B cell (primary cell): Measurements from ENCODE around the gene C15orf62. TPM values are rescaled to one million over a fixed set of nuclear protein-coding genes. Genes with fewer than 3 reads are reported as not detected.

Source experiments
- ATAC-seq: fragments of 200-7000 bp; cut with Tn5 transposase; one replicate; pipeline ENCODE4 v1.10.0; 2021; ENCODE audit warnings: low read depth, mild to moderate bottlenecking, moderate number of reproducible peaks, moderate library complexity
- CTCF ChIA-PET: fragments of 350-600 bp; sonication (Branson Sonifier 250); formaldehyde crosslinking; loops from one replicate; lab custom pipeline; 2021; ENCODE audit warnings: antibody characterized with exemption, inconsistent platforms; lab: Charles Lee
- POLR2A ChIA-PET: fragments of 350-600 bp; sonication (Branson Sonifier 250); formaldehyde crosslinking; loops from one replicate; lab custom pipeline; 2021; ENCODE audit warnings: antibody characterized with exemption; lab: Charles Lee
- DNase-seq: peaks from one replicate; pipeline ENCODE4 v3.0.0; 2013
- H2AFZ ChIP-seq: 2 replicates; pipeline ENCODE4 v1.6.1; 2012; ENCODE audit warnings: mild to moderate bottlenecking, low read depth, low read length; ENCODE audit not compliant: insufficient read depth, poor library complexity, severe bottlenecking
- H3K27ac ChIP-seq, 2 donors: 1 replicate in 1 of 2; 2 replicates in 1 of 2; pipeline ENCODE4 v1.5.1; 2012 to 2013; ENCODE audit warnings: low read length in 2 of 2, mild to moderate bottlenecking in 2 of 2, moderate library complexity in 1 of 2
- H3K27me3 ChIP-seq, 4 experiments: fragments of 200-600 bp in 1 of 4; sonication (generic) in 1 of 4; replicated peaks in 1 of 4; 1 replicate in 2 of 4; 2 replicates in 2 of 4; pipeline versions ENCODE4 v1.6.1 to v1.7.0; 2013 to 2016; ENCODE audit warnings: low read length in 3 of 4, mild to moderate bottlenecking in 2 of 4, mixed read lengths in 1 of 4, moderate library complexity in 1 of 4; ENCODE audit not compliant: insufficient read depth in 4 of 4, control insufficient read depth in 3 of 4; ENCODE audit errors: control extremely low read depth in 1 of 4
- H3K36me3 ChIP-seq, 2 experiments: replicated peaks in 1 of 2; 1 replicate in 1 of 2; 2 replicates in 1 of 2; pipeline versions ENCODE4 v1.6.1 to v1.7.1; 2013; ENCODE audit warnings: low read length in 1 of 2; ENCODE audit not compliant: insufficient read depth in 2 of 2, control insufficient read depth in 1 of 2; ENCODE audit errors: control extremely low read depth in 1 of 2, extremely low read depth in 1 of 2
- H3K4me1 ChIP-seq, 2 donors: fragments of 200-600 bp in 1 of 2; sonication (generic) in 1 of 2; 1 replicate in 1 of 2; 2 replicates in 1 of 2; pipeline versions ENCODE4 v1.5.1 to v1.6.1; 2013 to 2017; ENCODE audit warnings: low read length in 2 of 2; ENCODE audit not compliant: control insufficient read depth in 2 of 2, insufficient read depth in 2 of 2
- H3K4me2 ChIP-seq: replicated peaks from 2 replicates; pipeline ENCODE3; 2012; ENCODE audit warnings: mild to moderate bottlenecking, low read depth, low read length; ENCODE audit not compliant: poor library complexity, severe bottlenecking
- H3K4me3 ChIP-seq, 5 experiments: fragments of 200-600 bp in 1 of 5; sonication (generic) in 1 of 5; 1 replicate in 3 of 5; 2 replicates in 2 of 5; pipeline versions ENCODE4 v1.5.1 to v1.7.0; 2011 to 2016; ENCODE audit warnings: low read length in 4 of 5, mild to moderate bottlenecking in 4 of 5, low read depth in 2 of 5, control low read depth in 1 of 5, moderate library complexity in 1 of 5; ENCODE audit not compliant: insufficient read depth in 1 of 5; ENCODE audit errors: control extremely low read depth in 1 of 5, extremely low read depth in 1 of 5
- H3K79me2 ChIP-seq: fragments of 200-600 bp; sonication (generic); one replicate; pipeline ENCODE4 v1.6.0; 2016; ENCODE audit warnings: low read length; ENCODE audit not compliant: control insufficient read depth, insufficient read depth
- H3K9ac ChIP-seq: fragments of 200-600 bp; sonication (generic); 2 replicates; pipeline ENCODE4 v1.6.1; 2017; ENCODE audit warnings: mild to moderate bottlenecking, low read length, moderate library complexity
- H3K9me3 ChIP-seq, 3 donors: one replicate each; pipeline versions ENCODE4 v1.6.1 to v1.7.1; 2013; ENCODE audit warnings: low read length in 2 of 3; ENCODE audit not compliant: control insufficient read depth in 2 of 3, insufficient read depth in 1 of 3; ENCODE audit errors: control extremely low read depth in 1 of 3
- H4K20me1 ChIP-seq: 2 replicates; pipeline ENCODE4 v1.6.0; 2012; ENCODE audit warnings: mild to moderate bottlenecking, low read length; ENCODE audit not compliant: insufficient read depth, control insufficient read depth, poor library complexity, severe bottlenecking
- H3K27ac Mint-ChIP-seq: one replicate; pipeline ENCODE4 v1.8.0; 2021; ENCODE audit warnings: mixed read lengths
- H3K27me3 Mint-ChIP-seq: one replicate; pipeline ENCODE4 v1.8.0; 2021; ENCODE audit warnings: mixed read lengths
- H3K4me1 Mint-ChIP-seq: one replicate; pipeline ENCODE4 v1.8.0; 2021; ENCODE audit warnings: mixed read lengths
- H3K4me3 Mint-ChIP-seq: one replicate; pipeline ENCODE4 v1.8.0; 2021; ENCODE audit warnings: mixed read lengths
- H3K9me3 Mint-ChIP-seq: one replicate; pipeline ENCODE4 v1.8.0; 2022; ENCODE audit warnings: mixed read lengths; ENCODE audit not compliant: insufficient read depth
- CTCF ChIP-seq: fragments of 200-600 bp; IDR thresholded peaks from one replicate; pipeline ENCODE4 v1.8.0; 2022; ENCODE audit warnings: antibody characterized with exemption, mild to moderate bottlenecking
- EZH2 ChIP-seq: IDR thresholded peaks from 2 replicates; pipeline ENCODE4 v1.6.1; 2012; ENCODE audit warnings: borderline replicate concordance, low read depth, mild to moderate bottlenecking, moderate library complexity, low read length; ENCODE audit not compliant: insufficient read depth, poor library complexity, severe bottlenecking
- WGBS: methylation state at CpG from one replicate; pipeline ENCODE4 v1.1.5; 2013; ENCODE audit warnings: missing lambda C conversion rate; ENCODE audit not compliant: insufficient coverage; 5-methylcytosine and 5-hydroxymethylcytosine counted together
- intact Hi-C: fragments of 100-400 bp; cut with micrococcal nuclease; formaldehyde crosslinking; loops from one replicate; pipeline ENCODE4 v1.10.0; 2022
- polyA plus RNA-seq: library from polyadenylated mRNA; depleted of rRNA; stranded (reverse); fragments of >200 nt; gene quantifications from 2 replicates; pipeline ENCODE4 v1.2.3, GENCODE V29; 2012
- total RNA-seq, 2 donors: library from RNA; stranded (reverse); fragments of 120-200 nt in 1 of 2; gene quantifications; 1 replicate in 1 of 2; 2 replicates in 1 of 2; pipeline versions ENCODE4 v1.2.3 to v1.2.4, GENCODE V29; 2013 to 2022

Gene C15orf62
- total and polyA plus RNA-seq, 2 donors (not counting 1 experiment from before 2014, with no cell fraction given) = 0.30 to 9.5 TPM

- no peak overlapping the region for H3K27ac ChIP-seq
- no peak overlapping the region for H2AFZ ChIP-seq
- H3K9me3 ChIP-seq = no peaks in the 10 kb centered on the region
- H3K4me3 ChIP-seq = no peak overlapping the region
- peaks cover 2 to 15% of the 10 kb centered on the region in 2 experiments for H3K36me3 ChIP-seq
- no peak overlapping the region for H3K4me2 ChIP-seq
- no peaks in the 10 kb centered on the region for H3K27me3 ChIP-seq
- 97% methylated on average over 6 of the region's 8 CpGs for WGBS
- ChIA-PET POLR2A (no interaction called here), CTCF (interaction anchor here (1.4 to 1.7 kb wide), 2 partner anchors 7 to 17 kb away, joined by 3 to 5 read pairs; partner anchors contain the start of gene ZFYVE19)
- ATAC-seq (no peak), DNase-seq (no peak)
- TF ChIP-seq CTCF = no peak
- TF ChIP-seq EZH2 = no peak
- H3K4me1 ChIP-seq = peaks cover 8 to 11% of the 10 kb centered on the region in 2 donors
- Mint-ChIP-seq H3K4me1 (peaks cover 16% of the 10 kb centered on the region), H3K27ac (no peak overlapping the region), H3K4me3 (no peak overlapping the region), H3K9me3 (no peaks in the 10 kb centered on the region), H3K27me3 (no peaks in the 10 kb centered on the region)
- peaks cover 23% of the 10 kb centered on the region for H4K20me1 ChIP-seq
- no peak overlapping the region for H3K9ac ChIP-seq
- intact Hi-C loops = no loop called here
- peaks cover 64% of the 10 kb centered on the region for H3K79me2 ChIP-seq
Observed at GRCh38 chr15:40789999-40790398, 20.2 kb downstream of the C15orf62 start.

GRCh38 chr15:40790718-40791117 is 20.9 kb downstream of the C15orf62 start:
- no peak overlapping the region for H2AFZ ChIP-seq
- H4K20me1 ChIP-seq = peaks cover 30% of the 10 kb centered on the region
- Mint-ChIP-seq H3K4me1 (peaks cover 16% of the 10 kb centered on the region), H3K9me3 (no peaks in the 10 kb centered on the region), H3K27me3 (no peaks in the 10 kb centered on the region), H3K4me3 (no peak overlapping the region), H3K27ac (no peak overlapping the region)
- no peaks in the 10 kb centered on the region for H3K27me3 ChIP-seq
- no peak for ATAC-seq
- H3K4me2 ChIP-seq = no peak overlapping the region
- TF ChIP-seq CTCF (no peak), EZH2 (no peak)
- ChIA-PET POLR2A (no interaction called here), CTCF (interaction anchor here (1.4 to 1.7 kb wide), 2 partner anchors 8 to 16 kb away, joined by 3 to 5 read pairs; partner anchors contain the start of gene ZFYVE19)
- whole genome bisulfite sequencing = no CpG with 5 or more reads among the region's 3 CpGs
- H3K9ac ChIP-seq = no peak overlapping the region
- H3K79me2 ChIP-seq = peaks cover 68% of the 10 kb centered on the region
- peaks cover 2 to 15% of the 10 kb centered on the region in 2 experiments for H3K36me3 ChIP-seq
- H3K4me3 ChIP-seq = no peak overlapping the region
- H3K4me1 ChIP-seq = peaks cover 8 to 11% of the 10 kb centered on the region in 2 donors
- intact Hi-C loops = no loop called here
- H3K9me3 ChIP-seq = no peaks in the 10 kb centered on the region
- no peak overlapping the region for H3K27ac ChIP-seq
- DNase-seq = no peak
